ENCODE measurements around the gene LHPP.

The LHPP gene

GRCh38 chr10:124557648-124558338, 96.2 kb downstream of the LHPP start:
- Histone ChIP-seq H3K9me3 (ENCODE audit: low read depth, low read length) (no peaks in the 10 kb centered on the region), H3K9ac (ENCODE audit: insufficient read length) (no peak overlapping the region), H3K36me3 (ENCODE audit: insufficient read depth, low read length) (no peaks in the 10 kb centered on the region), H3K27ac (no peak overlapping the region), H3K4me3 (no peak overlapping the region)
- TF ChIP-seq FOXP2 (optimal IDR thresholded peaks at IDR 0.05; ENCODE audit: control extremely low read depth, extremely low read length, insufficient read depth) (no peak), POLR2AphosphoS5 (IDR thresholded peaks at IDR 0.05; ENCODE audit: borderline replicate concordance, low read depth, low read length) (no peak), EZH2 (IDR thresholded peaks at IDR 0.05) (no peak)
- DNase-seq (ENCODE audit: low read depth, low spot score): no peak

DNA sequence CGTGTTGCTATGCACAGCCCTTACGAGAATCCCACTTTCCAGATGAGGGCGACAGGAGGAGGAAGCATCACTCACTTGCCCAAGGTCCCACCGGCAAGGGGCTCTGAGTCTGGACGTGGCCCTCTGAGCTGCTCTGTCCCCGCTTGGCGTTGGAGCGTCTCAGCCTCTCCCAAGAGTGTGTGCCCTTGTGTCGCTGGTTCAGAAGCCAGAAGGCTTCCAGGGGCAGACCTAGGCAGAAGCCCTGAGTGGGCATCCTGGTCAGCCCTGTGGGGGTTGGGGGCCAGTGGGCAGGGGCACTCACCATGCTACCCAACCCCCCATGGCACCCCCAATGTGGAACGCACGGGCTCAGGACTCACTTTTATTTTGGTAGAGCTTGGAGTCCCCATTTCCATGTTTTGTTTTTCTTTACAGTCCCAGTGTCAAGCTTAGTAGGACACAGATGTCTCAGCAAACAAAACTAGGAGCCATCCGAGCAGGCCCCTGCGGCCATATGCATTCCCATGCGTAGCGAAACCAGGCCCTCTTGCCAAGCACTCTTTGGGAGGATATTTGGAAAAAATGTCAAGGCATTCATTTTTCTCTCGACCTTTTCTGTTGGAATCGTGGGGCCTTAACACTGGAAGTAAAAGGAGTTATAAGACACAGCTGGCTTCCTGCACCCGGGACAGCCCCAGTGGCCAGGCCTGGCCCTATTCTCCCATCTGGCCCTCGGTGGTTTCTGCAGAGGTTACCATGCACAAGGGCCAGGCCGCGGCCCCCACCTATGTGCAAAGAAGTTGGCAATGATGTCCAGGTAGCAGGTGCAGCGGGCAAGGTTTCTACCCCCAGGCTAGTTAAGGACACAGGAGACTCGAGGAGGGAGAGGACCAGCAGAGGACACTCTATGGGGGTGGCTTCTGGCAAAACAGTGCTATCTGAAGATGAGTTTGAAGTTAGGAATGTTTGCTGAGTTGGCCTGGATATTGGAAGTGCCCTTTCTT, 97.0 kb downstream of the LHPP start:
- no peaks in the 10 kb centered on the region for H3K9me3 ChIP-seq (ENCODE audit: low read depth, low read length)
- no peak overlapping the region for H3K9ac ChIP-seq (ENCODE audit: insufficient read length)
- DNase-seq (ENCODE audit: low read depth, low spot score): no peak
- H3K36me3 ChIP-seq (ENCODE audit: insufficient read depth, low read length): no peaks in the 10 kb centered on the region
- TF ChIP-seq POLR2AphosphoS5 (IDR thresholded peaks at IDR 0.05; ENCODE audit: borderline replicate concordance, low read depth, low read length) (no peak), EZH2 (IDR thresholded peaks at IDR 0.05) (no peak)
- no peak overlapping the region for H3K4me3 ChIP-seq
- H3K27ac ChIP-seq: no peak overlapping the region

GRCh38 chr10:124559372-124560132, 97.9 kb downstream of the LHPP start:
- Histone ChIP-seq H3K9ac (ENCODE audit: insufficient read length) (no peak overlapping the region), H3K27ac (no peak overlapping the region), H3K9me3 (ENCODE audit: low read depth, low read length) (no peaks in the 10 kb centered on the region), H3K36me3 (ENCODE audit: insufficient read depth, low read length) (no peaks in the 10 kb centered on the region), H3K4me3 (no peak overlapping the region)
- no peak for TF ChIP-seq POLR2AphosphoS5 (IDR thresholded peaks at IDR 0.05; ENCODE audit: borderline replicate concordance, low read depth, low read length)
- TF ChIP-seq FOXP2 (optimal IDR thresholded peaks at IDR 0.05; ENCODE audit: control extremely low read depth, extremely low read length, insufficient read depth): no peak
- TF ChIP-seq EZH2 (IDR thresholded peaks at IDR 0.05): no peak
- DNase-seq (ENCODE audit: low read depth, low spot score): no peak

DNA sequence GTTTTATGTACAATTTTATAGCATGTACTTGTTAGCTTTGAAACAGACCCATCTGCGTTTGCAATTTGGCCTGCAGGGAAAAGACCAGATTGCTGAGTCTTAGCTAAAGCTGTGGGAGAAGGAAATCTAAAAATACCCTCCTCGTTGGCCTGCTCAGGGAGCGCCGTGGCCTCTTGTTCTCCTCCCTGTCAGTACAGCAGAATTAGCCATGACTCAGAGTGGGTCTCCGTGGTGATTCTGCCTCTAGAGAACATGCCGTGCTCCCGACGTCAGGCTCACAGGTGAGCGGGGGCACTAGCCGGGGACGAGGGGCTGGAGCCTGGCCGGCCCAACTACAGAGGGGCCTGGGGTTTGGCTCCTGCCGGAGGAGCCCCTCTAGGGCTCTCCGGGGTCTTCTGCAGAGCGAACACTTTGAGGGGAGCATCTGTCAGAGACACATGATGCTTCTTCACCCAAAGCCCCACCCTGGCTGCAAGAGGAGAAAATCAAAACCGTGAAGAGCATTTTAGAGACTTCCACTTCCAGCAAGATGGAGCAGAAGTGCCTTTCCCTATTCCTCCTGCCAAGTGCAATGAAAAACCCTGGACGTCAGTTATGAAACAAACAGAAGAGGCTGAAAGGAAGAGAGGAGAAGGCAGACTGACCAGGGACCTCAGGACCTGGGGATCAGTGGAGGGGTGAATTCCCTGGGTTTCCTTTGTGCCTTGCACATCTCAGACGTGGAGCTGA, 98.9 kb downstream of the LHPP start:
- Histone ChIP-seq H3K9me3 (ENCODE audit: low read depth, low read length) (no peaks in the 10 kb centered on the region), H3K27ac (no peak overlapping the region), H3K4me3 (no peak overlapping the region), H3K9ac (ENCODE audit: insufficient read length) (no peak overlapping the region), H3K36me3 (ENCODE audit: insufficient read depth, low read length) (no peaks in the 10 kb centered on the region)
- DNase-seq (ENCODE audit: low read depth, low spot score): no peak
- TF ChIP-seq EZH2 (IDR thresholded peaks at IDR 0.05): no peak
- no peak for TF ChIP-seq POLR2AphosphoS5 (IDR thresholded peaks at IDR 0.05; ENCODE audit: borderline replicate concordance, low read depth, low read length)
- no peak for TF ChIP-seq FOXP2 (optimal IDR thresholded peaks at IDR 0.05; ENCODE audit: control extremely low read depth, extremely low read length, insufficient read depth)

- H3K9me3 ChIP-seq (ENCODE audit: low read depth, low read length): no peaks in the 10 kb centered on the region
- H3K36me3 ChIP-seq (ENCODE audit: insufficient read depth, low read length): no peaks in the 10 kb centered on the region
- TF ChIP-seq POLR2AphosphoS5 (IDR thresholded peaks at IDR 0.05; ENCODE audit: borderline replicate concordance, low read depth, low read length) (no peak), FOXP2 (optimal IDR thresholded peaks at IDR 0.05; ENCODE audit: control extremely low read depth, extremely low read length, insufficient read depth) (no peak), EZH2 (IDR thresholded peaks at IDR 0.05) (no peak)
- no peak overlapping the region for H3K4me3 ChIP-seq
- no peak for DNase-seq (ENCODE audit: low read depth, low spot score)
- H3K27ac ChIP-seq: no peak overlapping the region
- no peak overlapping the region for H3K9ac ChIP-seq (ENCODE audit: insufficient read length)
Observed at GRCh38 chr10:124561206-124561605, 99.6 kb downstream of the LHPP start.

DNA sequence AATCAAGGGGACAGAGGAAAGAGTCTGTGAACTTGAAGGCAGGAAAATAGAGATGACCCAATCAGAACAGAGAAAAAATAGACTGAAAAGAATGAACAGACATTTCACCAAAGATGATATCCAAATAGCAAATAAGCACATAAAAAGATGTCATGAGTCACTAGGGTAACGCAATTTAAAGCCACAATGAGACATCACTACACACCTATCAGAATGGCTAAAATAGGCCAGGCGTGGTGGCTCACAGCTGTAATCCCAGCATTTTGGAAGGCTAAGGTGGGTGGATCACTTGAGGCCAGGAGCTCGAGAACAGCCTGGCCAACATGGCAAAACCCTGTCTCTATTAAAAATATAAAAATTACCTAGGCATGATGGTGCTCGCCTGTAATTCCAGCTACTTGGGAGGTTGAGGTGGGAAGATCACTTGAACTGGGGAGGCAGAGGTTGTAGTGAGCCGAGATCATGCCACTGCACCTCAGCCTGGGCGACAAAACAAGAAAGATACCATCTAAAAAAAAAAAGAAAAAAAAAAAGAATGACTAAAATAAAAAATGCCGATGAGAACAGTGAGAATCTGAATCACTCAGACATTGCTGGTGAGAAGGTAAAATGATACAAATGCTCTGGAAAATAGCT, 100.9 kb downstream of the LHPP start:
- Histone ChIP-seq H3K36me3 (ENCODE audit: insufficient read depth, low read length) (no peaks in the 10 kb centered on the region), H3K9ac (ENCODE audit: insufficient read length) (no peak overlapping the region), H3K4me3 (no peak overlapping the region), H3K27ac (no peak overlapping the region), H3K9me3 (ENCODE audit: low read depth, low read length) (no peaks in the 10 kb centered on the region)
- TF ChIP-seq FOXP2 (optimal IDR thresholded peaks at IDR 0.05; ENCODE audit: control extremely low read depth, extremely low read length, insufficient read depth) (no peak), EZH2 (IDR thresholded peaks at IDR 0.05) (no peak), POLR2AphosphoS5 (IDR thresholded peaks at IDR 0.05; ENCODE audit: borderline replicate concordance, low read depth, low read length) (no peak)
- DNase-seq (ENCODE audit: low read depth, low spot score): no peak

DNA sequence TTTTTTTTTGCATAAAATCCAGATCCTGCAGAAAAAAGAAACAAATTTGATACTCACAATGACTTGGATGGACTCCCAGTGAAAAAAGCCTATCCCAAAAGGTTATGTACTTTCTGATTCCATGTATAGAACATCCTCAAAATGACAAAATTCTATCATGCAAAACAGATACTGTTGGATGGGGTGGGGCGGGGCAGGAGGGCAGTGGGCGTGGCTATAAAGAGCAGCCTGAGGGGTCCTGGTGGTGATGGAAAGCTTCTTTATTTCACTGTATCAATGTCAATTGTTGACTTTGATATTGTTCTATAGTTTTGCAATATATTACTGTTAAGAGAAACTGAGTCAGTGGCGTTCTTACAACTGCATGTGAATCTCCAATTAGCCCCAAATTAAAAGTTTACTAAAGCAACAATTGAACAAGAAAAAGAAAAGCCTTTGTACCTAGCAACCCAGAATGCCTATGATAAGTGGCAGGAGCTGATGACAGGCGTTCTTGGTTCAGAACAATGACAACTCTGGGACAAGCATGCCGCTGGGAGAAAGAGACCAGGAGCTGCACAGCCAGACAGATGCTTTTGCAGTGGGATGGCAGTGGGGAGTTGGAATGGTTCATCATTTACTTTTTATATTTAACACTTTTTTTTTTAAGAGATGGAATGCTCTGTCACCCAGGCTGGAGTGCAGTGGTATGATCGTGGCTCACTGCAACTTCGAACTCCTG, 101.9 kb downstream of the LHPP start:
- no peak for DNase-seq (ENCODE audit: low read depth, low spot score)
- H3K4me3 ChIP-seq: no peak overlapping the region
- TF ChIP-seq EZH2 (IDR thresholded peaks at IDR 0.05): no peak
- no peak for TF ChIP-seq POLR2AphosphoS5 (IDR thresholded peaks at IDR 0.05; ENCODE audit: borderline replicate concordance, low read depth, low read length)
- no peak for TF ChIP-seq FOXP2 (optimal IDR thresholded peaks at IDR 0.05; ENCODE audit: control extremely low read depth, extremely low read length, insufficient read depth)
- no peaks in the 10 kb centered on the region for H3K36me3 ChIP-seq (ENCODE audit: insufficient read depth, low read length)
- H3K9me3 ChIP-seq (ENCODE audit: low read depth, low read length): no peaks in the 10 kb centered on the region
- H3K9ac ChIP-seq (ENCODE audit: insufficient read length): no peak overlapping the region
- H3K27ac ChIP-seq: no peak overlapping the region

All from SK-N-MC (cell line).